NCI-H146 treated with DMSO at 0.1 percent for 48 hours (cell line): ENCODE results near the gene ANKRD11.
"Not testable (repeated sequence)": the region's sequence is repeated elsewhere in the genome, so short reads cannot be mapped to it uniquely, and the experiment has no call there.

Source experiments
- DNase-seq: peaks from one replicate; lab custom pipeline; 2025; ENCODE audit not compliant: unreplicated experiment; lab: John Stamatoyannopoulos, UW

ANKRD11 gene

GRCh38 chr16:89482150-89482816 is 8.1 kb downstream of the ANKRD11 start:
- DNase-seq = no peak

- no peak for DNase-seq
Observed at GRCh38 chr16:89481356-89481955, 8.9 kb downstream of the ANKRD11 start.

- no peak for DNase-seq
Observed at GRCh38 chr16:89478576-89479221, 11.7 kb downstream of the ANKRD11 start.

- no peak for DNase-seq
Observed at GRCh38 chr16:89476811-89477261, 13.5 kb downstream of the ANKRD11 start.

GRCh38 chr16:89476379-89476778 is 14.0 kb downstream of the ANKRD11 start:
- no peak for DNase-seq

- DNase-seq = no peak
Observed at GRCh38 chr16:89475144-89475543, 15.2 kb downstream of the ANKRD11 start.

- DNase-seq = no peak
Observed at GRCh38 chr16:89473791-89474414, 16.5 kb downstream of the ANKRD11 start.

- DNase-seq = no peak
Observed at GRCh38 chr16:89473136-89473712, 17.1 kb downstream of the ANKRD11 start.

- DNase-seq = no peak
Observed at GRCh38 chr16:89472711-89473075, 17.7 kb downstream of the ANKRD11 start.

- no peak for DNase-seq
Observed at GRCh38 chr16:89467382-89467781, 23.0 kb downstream of the ANKRD11 start.

GRCh38 chr16:89466920-89467319 is 23.4 kb downstream of the ANKRD11 start:
- no peak for DNase-seq

GRCh38 chr16:89463312-89463711 is 27.0 kb downstream of the ANKRD11 start:
- not testable (repeated sequence) for DNase-seq

GRCh38 chr16:89462639-89463038 is 27.7 kb downstream of the ANKRD11 start:
- DNase-seq = not testable (repeated sequence)

- DNase-seq = not testable (repeated sequence)
Observed at GRCh38 chr16:89461890-89462289, 28.5 kb downstream of the ANKRD11 start.

GRCh38 chr16:89460556-89460955 is 29.8 kb downstream of the ANKRD11 start:
- no peak for DNase-seq

- DNase-seq = no peak
Observed at GRCh38 chr16:89458967-89459366, 31.4 kb downstream of the ANKRD11 start.

GRCh38 chr16:89458551-89458950 is 31.8 kb downstream of the ANKRD11 start:
- DNase-seq = no peak

- DNase-seq = no peak
Observed at GRCh38 chr16:89456419-89456959, 33.9 kb downstream of the ANKRD11 start.

GRCh38 chr16:89455692-89456091 is 34.7 kb downstream of the ANKRD11 start:
- DNase-seq = no peak

- DNase-seq = no peak
Observed at GRCh38 chr16:89455178-89455577, 35.2 kb downstream of the ANKRD11 start.
